ENCODE data around the gene C19orf38.
"Not testable (repeated sequence)": the region's sequence is repeated elsewhere in the genome, so short reads cannot be mapped to it uniquely, and the experiment has no call there.

DNA sequence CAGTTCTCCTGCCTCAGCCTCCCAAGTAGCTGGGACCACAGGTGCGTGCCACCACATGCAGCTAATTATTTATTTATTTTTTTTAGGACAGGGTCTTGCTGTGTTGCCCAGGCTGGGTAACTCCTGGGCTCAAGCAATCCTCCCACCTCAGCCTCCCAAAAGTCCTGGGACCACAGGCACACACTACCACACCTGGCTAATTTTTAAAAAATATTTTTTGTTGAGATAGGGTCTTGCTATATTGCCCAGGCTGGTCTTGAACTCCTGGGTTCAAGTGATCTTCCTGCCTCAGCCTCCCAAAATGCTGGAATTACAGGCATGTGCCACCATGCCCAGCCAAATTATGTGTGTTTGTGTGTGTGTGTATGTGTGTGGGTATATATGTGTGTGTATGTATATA lies 8.7 kb downstream of the C19orf38 start:
- TF ChIP-seq EZH2 (IDR thresholded peaks at IDR 0.05; ENCODE audit: insufficient read depth, poor library complexity, severe bottlenecking); EZH2phosphoT487 (IDR thresholded peaks at IDR 0.05; ENCODE audit: insufficient read depth, low read depth): not testable (repeated sequence)
